GM21737 (cell line): Measurements from ENCODE around the gene BBS4.
"Not testable (repeated sequence)": the region's sequence is repeated elsewhere in the genome, so short reads cannot be mapped to it uniquely, and the experiment has no call there.

Experiments
- ATAC-seq: cut with Tn5 transposase; IDR thresholded peaks from one replicate; pipeline ENCODE4 v1.9.1; 2021; ENCODE audit warnings: mild to moderate bottlenecking, moderate library complexity; ENCODE audit not compliant: unreplicated experiment

Gene BBS4

DNA sequence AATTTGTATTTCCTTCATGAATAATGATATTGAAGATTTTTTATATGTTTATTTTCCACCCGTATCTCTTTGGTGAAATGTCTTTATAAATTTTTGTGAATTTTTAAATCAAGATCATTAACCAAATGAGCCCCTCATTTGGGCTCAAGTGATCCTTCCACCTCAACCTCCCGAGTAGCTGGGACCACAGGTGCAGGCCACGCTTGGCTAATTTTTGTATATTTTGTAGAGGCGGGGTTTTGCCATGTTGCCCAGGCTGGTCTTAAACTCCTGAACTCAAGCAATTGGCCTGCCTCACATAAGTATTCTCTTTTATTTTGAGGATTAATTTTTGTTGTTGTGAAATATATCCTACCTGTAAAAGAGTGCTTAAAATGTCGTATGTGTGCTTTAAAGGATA is 4.9 kb downstream of the BBS4 start:
- no peak for ATAC-seq

DNA sequence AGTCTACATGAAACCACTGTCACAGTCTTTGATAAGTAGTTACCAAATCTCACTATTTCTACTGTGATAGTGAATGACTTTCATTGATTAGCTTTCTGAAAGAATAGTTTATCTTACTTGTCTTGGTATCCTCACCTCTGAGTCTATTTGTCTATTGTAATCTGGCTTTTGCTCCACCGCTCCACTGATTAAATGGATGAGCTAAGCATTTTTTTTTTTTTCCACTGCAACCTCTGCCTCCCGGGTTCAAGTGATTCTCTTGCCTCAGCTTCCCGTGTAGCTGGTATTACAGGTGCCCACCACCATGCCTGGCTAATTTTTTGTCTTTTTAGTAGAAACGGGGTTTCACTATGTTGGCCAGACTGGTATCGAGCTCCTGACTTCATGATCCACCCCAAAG is 12.9 kb downstream of the BBS4 start:
- ATAC-seq: no peak

DNA sequence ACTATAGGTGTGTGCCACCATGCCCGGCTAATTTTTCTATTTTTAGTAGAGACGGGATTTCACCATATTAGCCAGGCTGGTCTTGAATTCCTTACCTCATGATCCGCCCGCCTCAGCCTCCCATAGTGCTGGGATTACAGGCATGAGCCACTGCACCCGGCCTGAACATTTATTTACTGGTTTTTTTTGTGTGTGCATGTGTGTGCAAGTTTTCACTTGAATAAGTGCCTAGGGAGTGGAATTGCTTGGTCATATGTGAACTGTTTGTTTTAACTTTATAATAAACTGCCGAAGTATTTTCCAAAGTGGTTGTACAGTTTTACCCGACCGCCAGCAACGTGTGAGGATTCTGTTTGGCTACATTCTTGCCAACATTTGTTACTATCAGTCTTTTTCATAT is 14.1 kb downstream of the BBS4 start:
- no peak for ATAC-seq

DNA sequence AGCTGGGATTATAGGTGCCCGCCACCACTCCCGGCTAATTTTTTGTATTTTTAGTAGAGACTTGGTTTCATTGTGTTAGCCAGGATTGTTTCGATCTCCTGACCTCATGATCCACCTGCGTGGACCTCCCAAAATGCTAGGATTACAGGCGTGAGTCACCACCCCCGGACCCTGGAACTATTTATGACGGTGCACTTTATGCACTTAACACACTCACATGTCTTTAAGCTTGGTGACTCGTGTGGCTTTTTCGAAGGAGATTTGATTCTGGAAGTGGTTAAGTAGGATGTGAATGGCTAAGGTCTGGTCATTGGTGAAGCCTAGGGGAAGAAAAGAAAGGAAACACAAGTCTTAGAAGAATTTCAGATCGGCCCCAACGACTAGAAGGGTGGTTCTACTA is 20.3 kb downstream of the BBS4 start:
- no peak for ATAC-seq

DNA sequence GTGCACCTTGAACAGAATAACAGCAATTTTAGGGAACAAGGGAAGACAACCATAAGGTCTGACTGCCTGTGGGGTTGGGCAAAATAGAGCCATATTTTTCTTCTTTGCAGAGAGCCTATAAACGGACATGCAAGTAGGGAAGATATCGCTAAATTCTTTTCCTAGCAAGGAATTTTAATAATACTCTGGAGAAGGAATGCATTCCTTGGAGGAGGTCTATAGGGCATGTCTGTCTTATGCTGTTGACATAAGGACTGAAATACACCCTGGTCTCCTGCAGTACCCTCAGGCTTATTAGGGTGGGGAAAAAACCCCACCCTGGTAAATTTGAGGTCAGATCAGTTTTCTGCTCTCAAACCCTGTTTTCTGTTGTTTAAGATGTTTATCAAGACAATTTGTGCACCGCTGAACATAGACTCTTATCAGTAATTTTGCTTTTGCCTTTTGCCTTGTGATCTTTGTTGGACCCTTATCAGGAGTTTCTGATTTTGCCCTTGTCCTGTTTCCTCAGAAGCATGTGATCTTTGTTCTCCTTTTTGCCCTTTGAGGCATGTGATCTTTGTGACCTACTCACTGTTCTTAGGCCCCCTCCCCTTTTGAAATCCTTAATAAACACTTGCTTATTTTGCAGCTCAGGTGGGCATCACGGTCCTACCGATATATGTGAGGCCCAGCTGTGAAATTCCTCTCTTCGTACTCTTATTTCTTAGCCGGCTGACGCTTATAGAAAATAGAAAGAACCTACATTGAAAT is 22.7 kb downstream of the BBS4 start:
- ATAC-seq: not testable (repeated sequence)

DNA sequence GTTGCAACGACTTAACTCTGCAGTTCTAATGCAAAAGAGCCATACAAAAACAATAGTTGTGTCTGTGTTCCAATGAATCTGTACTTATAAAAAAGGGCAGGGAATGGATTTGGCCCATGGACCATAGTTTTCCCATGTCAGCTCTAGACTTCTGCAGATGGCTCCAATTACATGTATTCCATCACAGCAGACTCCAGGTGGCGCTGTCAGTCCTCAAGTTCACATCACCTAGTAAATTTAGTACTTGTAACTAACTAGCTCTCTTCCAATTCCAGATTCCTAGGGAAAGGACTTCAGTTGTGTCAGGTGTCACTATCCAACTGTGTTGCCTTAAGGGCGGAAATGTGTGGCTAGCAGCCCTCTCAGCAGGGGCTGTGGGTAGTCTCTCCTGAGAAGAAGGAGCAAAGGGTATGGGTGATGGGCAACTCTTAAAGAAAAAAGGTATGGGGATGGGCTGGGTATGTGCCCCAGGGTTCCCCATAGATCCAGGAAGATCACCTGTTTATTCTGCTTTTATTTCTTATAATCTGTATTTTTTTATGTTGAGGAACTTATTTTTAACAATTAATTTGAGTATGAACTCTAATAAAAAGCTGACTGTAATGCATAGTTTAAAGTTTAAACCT is 36.2 kb downstream of the BBS4 start:
- no peak for ATAC-seq

DNA sequence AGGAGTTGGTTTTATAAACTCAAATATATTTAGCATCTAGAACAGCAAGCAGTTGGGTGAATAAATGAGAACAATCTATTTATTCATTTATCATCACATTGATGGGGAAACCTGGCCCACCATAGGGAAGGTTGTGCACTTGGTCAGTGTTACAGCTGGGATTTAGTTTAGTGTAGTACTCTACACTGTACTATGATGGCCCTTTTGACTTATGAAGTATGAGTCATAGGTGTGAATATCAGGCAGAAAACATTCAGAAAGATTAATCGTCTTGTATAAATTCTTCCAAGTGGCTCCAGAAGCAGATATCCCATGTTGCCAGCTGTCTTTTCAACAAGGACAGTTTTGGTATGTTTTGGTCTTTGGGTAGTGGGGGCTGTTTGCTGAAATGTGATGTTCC is 38.0 kb downstream of the BBS4 start:
- no peak for ATAC-seq

DNA sequence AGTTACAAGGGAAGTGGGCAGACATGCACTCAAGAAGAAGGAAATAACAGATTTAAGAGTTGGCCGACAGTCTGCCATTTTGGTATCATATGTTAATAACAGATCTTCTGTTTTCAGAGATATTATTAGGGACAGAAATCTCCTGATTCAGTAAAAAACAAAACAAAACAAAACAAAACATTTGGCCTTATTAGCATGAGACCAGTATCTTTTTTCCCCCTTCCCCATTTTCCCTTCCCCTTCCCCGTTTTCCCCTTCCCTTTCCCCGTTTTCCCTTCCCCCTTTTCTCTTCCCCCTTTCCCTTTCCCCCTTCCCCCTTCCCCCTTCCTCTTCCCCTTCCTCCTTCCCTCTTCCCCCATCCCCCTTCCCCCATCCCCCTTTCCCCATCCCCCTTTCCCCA is 39.4 kb downstream of the BBS4 start:
- ATAC-seq: no peak

DNA sequence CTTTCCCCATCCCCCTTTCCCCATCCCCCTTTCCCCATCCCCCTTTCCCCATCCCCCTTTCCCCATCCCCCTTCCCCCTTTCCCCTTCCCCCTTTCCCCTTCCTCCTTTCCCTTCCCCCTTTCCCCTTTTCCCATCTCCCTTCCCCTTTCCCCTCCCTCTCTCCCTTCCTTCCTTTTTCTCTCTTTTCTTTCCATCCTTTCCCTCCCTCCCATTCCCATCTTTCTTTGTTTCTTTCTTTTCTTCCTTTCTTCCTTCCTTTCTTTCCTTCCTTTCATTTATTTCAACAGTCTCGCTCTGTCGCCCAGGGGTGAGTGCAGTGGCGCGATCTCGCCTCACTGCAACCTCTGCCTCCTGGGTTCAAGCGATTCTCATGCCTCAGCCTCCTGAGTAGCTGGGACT is 39.8 kb downstream of the BBS4 start:
- ATAC-seq: not testable (repeated sequence)

DNA sequence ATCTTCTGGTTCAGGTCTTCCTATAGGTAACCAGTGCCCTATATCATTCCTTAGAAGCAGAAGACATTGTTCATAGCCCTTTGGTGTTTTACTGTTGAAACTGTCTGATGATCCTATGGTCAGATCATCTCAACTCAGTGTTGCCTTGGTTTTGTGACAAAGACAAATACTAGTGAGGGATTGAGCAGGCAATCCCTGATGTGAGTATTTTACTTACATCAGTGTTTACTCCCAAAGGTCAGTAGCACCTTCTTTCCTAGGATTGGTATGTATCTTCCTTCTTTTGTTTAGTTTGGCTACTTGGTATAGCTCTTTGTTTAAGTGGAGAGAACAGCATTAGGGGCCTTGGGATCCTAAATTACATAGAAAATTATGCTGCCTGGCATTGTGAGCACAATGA is 41.1 kb downstream of the BBS4 start:
- no peak for ATAC-seq

DNA sequence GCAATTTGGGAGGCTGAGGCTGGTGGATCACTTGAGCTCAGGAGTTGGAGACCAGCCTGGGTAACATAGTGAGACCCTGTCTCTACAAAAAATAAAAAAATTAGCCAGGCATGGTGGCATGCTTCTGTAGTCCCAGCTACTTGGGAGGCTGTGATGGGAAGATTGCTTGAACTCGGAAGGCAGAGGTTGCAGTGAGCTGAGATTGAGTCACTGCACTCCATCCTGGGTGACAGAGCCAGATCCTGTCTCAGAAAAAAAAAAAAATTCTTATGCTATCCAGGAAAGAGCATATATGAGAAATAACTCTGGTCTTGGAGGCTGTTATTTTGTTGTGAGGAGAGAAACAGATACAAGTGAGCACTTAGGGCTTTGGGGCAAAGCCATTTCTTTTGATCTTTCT is 42.2 kb downstream of the BBS4 start:
- ATAC-seq: not testable (repeated sequence)

DNA sequence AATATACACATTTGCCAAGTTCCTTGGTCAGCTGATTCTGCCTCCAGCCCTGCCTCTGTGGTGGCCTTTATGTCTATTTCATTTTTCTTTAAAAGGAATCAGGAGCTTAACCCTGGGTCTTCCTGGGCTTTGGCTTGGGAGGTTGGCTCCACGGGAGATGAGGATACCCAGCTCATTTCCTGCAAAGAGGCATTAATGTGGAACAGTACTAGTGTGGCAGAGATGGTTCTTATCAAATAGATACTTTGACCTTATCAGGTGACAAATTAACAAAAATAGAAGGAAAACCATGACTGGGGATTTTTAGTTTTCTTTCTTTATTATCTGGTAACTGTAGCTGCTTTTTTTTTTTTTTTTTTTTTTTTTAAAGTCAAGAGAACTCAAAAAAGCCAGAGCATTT is 42.8 kb downstream of the BBS4 start:
- no peak for ATAC-seq

DNA sequence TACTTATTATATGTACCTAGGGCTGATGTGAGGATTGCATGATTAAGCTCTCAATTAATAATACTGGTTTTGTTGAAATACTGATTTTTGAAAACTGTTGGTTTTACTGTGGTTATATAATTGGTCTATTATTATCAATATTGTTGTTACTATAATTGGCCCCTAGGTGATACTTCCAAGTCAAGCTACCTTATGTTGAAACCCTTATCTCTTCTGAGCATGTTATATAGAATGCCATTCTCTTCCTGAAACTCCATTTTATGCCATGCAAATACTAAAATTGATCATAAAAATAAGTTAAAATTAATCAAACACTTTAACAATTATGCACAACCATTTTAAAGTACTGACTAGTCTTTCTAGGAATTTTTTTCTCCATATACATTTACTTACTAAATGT is 46.1 kb downstream of the BBS4 start:
- ATAC-seq: no peak

DNA sequence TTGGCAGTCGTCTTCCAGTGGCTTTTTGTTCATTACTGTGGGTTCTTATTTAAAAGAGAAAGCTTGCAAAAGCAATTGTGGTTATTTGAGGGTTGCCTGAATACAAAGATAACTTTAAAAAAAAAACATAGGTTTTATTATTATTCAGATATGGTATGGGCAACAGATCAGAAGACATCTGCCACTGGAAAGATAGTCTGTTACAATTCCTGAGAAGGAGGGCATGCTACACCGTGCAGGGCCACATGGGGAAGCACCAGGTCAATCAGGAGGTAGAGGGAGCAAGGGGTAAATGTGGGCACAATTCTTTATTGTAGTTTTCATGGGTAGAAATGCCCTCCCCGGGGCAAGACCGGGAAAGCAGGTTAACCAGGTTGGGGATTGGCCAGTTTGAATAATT is 46.5 kb downstream of the BBS4 start:
- ATAC-seq: no peak

DNA sequence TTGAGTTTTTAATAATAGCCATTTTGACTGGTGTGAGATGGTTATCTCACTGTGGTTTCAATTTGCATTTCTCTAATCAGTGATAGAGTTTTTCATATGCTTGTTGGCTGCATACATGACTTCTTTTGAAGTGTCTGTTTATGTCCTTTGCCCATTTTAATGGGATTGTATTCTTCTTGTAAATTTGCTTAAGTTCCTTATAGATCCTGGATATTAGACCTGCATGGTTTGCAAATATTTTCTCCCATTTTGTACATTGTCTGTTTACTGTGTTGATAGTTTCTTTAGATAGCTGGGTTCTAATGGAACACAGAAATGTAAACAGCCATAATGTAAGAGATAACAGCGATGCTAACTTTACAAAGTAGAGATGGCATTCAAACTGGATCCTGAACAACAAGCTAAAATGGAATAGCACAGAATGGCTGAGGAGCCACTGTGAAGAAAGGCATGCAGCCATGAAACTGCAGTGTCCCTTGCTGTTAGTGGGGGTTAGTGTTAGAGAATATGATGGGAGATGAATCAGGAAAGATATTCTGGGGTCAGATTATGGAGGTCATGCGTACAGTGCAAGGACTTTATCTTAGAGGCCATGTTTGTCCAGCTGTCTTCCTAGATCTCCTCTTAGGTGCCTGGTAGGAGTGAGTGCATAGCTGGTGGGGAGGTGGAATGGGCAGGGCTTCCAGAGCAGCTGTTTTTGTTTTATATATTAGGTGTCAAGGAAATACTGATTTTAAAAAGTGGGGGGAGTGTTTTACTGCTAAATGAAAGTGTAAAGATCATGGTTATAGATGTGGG is 48.1 kb downstream of the BBS4 start:
- no peak for ATAC-seq

DNA sequence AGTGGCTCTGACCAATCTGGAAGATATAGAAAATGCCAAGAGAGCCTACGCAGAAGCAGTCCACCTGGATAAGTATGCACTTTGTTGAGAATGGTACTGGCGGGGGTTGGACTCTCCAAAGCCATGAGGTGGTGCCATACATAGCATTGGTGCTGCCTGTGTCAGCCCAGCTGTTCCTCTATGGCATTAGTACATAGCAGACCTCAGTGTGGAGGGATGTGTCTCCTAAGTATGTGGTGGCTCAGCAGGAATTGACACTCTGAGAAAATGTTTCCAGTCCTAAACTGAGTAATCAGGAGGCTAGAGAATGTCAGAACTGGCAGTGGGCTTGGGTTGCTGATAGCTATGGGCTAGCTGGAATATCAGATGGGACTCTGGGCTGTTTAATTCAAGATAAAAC is 49.1 kb downstream of the BBS4 start:
- no peak for ATAC-seq

DNA sequence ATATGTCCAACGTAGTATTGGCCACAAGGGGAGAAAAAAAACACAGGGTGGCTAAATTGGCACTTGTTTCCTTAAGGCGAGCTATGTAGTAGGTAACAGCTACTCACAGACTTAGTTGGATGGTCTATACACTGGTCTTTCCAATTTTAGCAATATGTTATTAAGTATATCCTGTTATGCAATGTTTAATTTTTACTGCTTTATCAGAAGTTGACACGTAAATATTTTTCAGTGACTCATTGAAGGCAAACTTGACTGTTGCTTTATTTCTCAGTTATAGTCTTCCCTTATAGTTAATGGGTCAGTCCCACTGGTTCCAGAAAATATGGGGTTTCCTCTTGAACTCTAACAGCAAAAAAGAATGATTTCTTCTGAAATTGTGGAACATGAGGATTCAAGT is 51.1 kb downstream of the BBS4 start:
- no peak for ATAC-seq

DNA sequence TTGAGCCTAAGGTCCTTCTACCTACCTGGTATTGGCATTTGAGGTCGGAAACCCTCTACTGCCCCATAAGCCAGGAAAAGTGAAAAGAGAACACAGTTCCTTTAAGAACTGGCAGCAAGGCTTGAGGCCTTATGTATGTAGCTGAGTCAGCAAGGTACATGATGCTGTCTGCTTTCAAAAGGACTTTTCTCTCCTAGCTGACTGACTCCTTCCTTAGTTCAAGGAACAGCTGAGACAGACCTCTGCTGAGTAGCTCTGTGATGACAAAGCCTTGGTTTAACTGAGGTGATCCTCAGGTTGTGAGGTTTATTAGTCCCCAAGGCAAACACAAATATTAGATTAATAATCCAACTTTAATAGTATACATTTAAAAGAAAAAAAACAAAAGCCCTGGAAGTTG is 51.7 kb downstream of the BBS4 start:
- ATAC-seq: no peak

DNA sequence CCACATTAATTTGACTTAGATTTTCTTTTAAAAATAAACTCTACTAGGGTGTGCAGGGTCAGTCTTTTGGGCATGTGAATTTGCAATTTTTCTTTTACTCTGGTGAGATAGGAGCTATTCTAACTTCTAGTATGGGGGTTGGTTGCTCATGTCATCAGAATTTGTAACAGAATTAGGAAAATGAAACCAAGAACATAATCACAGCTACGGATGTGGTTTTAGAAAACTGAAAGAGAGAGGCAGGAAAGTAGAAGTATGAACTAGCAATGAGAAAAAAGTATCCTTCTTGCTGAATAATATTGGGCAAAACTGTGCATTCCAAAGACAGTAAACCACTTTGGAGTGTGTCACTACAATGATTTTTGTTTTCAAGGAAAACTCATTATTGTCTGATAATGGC is 54.2 kb downstream of the BBS4 start:
- peak; percentile 84 for ATAC-seq

DNA sequence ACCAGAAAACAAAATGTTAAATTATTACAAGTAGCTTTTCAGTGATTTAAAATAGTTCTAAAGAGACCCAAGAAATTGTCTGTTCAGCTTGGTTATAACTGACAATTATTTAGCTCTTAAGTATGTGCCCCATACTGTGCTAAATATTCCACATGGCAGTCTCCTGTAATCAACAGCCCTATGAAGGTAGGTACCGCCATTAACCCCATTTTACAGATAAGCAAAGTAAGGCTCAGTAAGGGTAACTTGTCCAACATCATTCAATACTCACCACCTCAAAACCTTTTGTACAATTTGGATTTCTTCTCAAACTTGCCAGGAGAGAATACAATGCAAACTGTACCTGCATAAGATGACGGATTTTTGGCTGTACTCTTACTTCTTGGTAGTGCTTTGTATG is 63.7 kb downstream of the BBS4 start:
- no peak for ATAC-seq

DNA sequence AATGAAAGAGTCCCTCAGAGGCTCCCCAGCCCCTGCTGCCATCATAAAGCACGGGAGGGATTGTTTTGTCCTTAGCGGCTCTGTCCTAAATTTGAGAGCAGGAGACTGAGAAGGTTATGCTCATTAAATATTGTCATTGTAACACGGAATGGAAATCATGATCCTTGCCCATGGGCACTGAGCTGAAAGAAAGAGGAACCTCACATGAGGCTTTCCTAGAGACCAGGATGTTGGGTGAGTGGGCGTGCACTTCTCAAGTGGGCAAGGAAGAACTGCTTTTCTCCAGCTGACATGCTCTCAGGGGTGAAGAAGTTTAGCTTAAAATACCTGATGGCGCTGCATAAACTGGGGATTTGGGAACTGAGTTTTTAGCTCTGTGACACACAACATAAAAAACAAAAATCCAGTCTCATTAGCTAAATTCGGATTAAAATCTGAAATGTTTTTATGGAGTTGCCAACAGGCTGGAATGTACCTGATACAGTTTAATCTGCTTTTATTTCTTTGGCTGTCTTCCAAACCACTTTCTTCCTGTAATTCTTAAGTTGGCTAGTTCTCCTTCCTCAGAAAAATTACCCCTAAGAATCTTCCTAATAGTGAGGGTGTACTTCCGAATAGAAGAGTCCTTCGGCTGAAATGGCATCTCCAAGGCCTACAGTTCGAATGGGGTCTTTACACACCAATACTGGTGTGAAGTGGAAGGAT is 65.9 kb downstream of the BBS4 start:
- ATAC-seq: no peak
